ENCODE data around the gene CSTPP1.
"Not testable (repeated sequence)": the region's sequence is repeated elsewhere in the genome, so short reads cannot be mapped to it uniquely, and the experiment has no call there.

The CSTPP1 gene

GRCh38 chr11:47187723-47188122, 251.2 kb downstream of the CSTPP1 start:
- Mint-ChIP-seq H3K9me3 (no peaks in the 10 kb centered on the region), H3K36me3 (ENCODE audit: low read depth) (no peaks in the 10 kb centered on the region), H3K27me3 (ENCODE audit: low read depth) (peaks cover 36% of the 10 kb centered on the region), H3K27ac (no peak overlapping the region), H3K4me1 (ENCODE audit: low read depth) (peaks cover 8% of the 10 kb centered on the region), H3K4me3 (no peak overlapping the region)
- no peak for DNase-seq (ENCODE audit: low spot score)

- DNase-seq (ENCODE audit: low spot score): no peak
- peaks cover 8% of the 10 kb centered on the region for H3K4me1 Mint-ChIP-seq (ENCODE audit: low read depth)
- no peaks in the 10 kb centered on the region for H3K36me3 Mint-ChIP-seq (ENCODE audit: low read depth)
- H3K4me3 Mint-ChIP-seq: no peak overlapping the region
- no peak overlapping the region for H3K27ac Mint-ChIP-seq
- H3K27me3 Mint-ChIP-seq (ENCODE audit: low read depth): peaks cover 36% of the 10 kb centered on the region
- H3K9me3 Mint-ChIP-seq: no peaks in the 10 kb centered on the region
These were observed 251.7 kb downstream of the CSTPP1 start for GRCh38 chr11:47188259-47188658.

GRCh38 chr11:47189100-47189834, 252.7 kb downstream of the CSTPP1 start:
- H3K4me3 Mint-ChIP-seq: no peak overlapping the region
- peaks cover 36% of the 10 kb centered on the region for H3K27me3 Mint-ChIP-seq (ENCODE audit: low read depth)
- H3K9me3 Mint-ChIP-seq: no peaks in the 10 kb centered on the region
- H3K27ac Mint-ChIP-seq: no peak overlapping the region
- H3K36me3 Mint-ChIP-seq (ENCODE audit: low read depth): no peaks in the 10 kb centered on the region
- DNase-seq (ENCODE audit: low spot score): no peak
- H3K4me1 Mint-ChIP-seq (ENCODE audit: low read depth): peaks cover 8% of the 10 kb centered on the region

- peaks cover 35% of the 10 kb centered on the region for H3K27me3 Mint-ChIP-seq (ENCODE audit: low read depth)
- not testable (repeated sequence) for H3K9me3 Mint-ChIP-seq; DNase-seq (ENCODE audit: low spot score); H3K27ac Mint-ChIP-seq; H3K36me3 Mint-ChIP-seq (ENCODE audit: low read depth); H3K4me3 Mint-ChIP-seq; H3K4me1 Mint-ChIP-seq (ENCODE audit: low read depth)
These were observed 254.6 kb downstream of the CSTPP1 start for GRCh38 chr11:47191137-47191536.

- H3K4me3 Mint-ChIP-seq: no peak overlapping the region
- no peak for DNase-seq (ENCODE audit: low spot score)
- no peaks in the 10 kb centered on the region for H3K9me3 Mint-ChIP-seq
- H3K27ac Mint-ChIP-seq: no peak overlapping the region
- peaks cover 32% of the 10 kb centered on the region for H3K27me3 Mint-ChIP-seq (ENCODE audit: low read depth)
- no peaks in the 10 kb centered on the region for H3K36me3 Mint-ChIP-seq (ENCODE audit: low read depth)
- peaks cover 3% of the 10 kb centered on the region for H3K4me1 Mint-ChIP-seq (ENCODE audit: low read depth)
These were observed 255.6 kb downstream of the CSTPP1 start for GRCh38 chr11:47192111-47192510.

GRCh38 chr11:47198161-47198560, 261.6 kb downstream of the CSTPP1 start:
- DNase-seq (ENCODE audit: low spot score); H3K9me3 Mint-ChIP-seq; H3K4me3 Mint-ChIP-seq; H3K36me3 Mint-ChIP-seq (ENCODE audit: low read depth); H3K27ac Mint-ChIP-seq; H3K4me1 Mint-ChIP-seq (ENCODE audit: low read depth): not testable (repeated sequence)
- H3K27me3 Mint-ChIP-seq (ENCODE audit: low read depth): peaks cover 15% of the 10 kb centered on the region

- Mint-ChIP-seq H3K4me3 (no peak overlapping the region), H3K4me1 (ENCODE audit: low read depth) (peaks cover 4% of the 10 kb centered on the region), H3K27me3 (ENCODE audit: low read depth) (peaks cover 13% of the 10 kb centered on the region), H3K27ac (no peak overlapping the region), H3K36me3 (ENCODE audit: low read depth) (no peaks in the 10 kb centered on the region), H3K9me3 (no peaks in the 10 kb centered on the region)
- DNase-seq (ENCODE audit: low spot score): no peak
These were observed 264.5 kb downstream of the CSTPP1 start for GRCh38 chr11:47201015-47201414.

GRCh38 chr11:47202576-47202975, 266.0 kb downstream of the CSTPP1 start:
- H3K36me3 Mint-ChIP-seq (ENCODE audit: low read depth): no peaks in the 10 kb centered on the region

GRCh38 chr11:47204637-47204989, 268.1 kb downstream of the CSTPP1 start:
- Mint-ChIP-seq H3K9me3 (no peaks in the 10 kb centered on the region), H3K4me3 (no peak overlapping the region), H3K27ac (no peak overlapping the region)

More at GRCh38 chr11:47202576-47202975, 266.0 kb downstream of the CSTPP1 start:
- Mint-ChIP-seq H3K27ac (no peak overlapping the region), H3K4me1 (ENCODE audit: low read depth) (peaks cover 4% of the 10 kb centered on the region), H3K4me3 (no peak overlapping the region), H3K9me3 (no peaks in the 10 kb centered on the region), H3K27me3 (ENCODE audit: low read depth) (peaks cover 10% of the 10 kb centered on the region)
- DNase-seq (ENCODE audit: low spot score): no peak

GRCh38 chr11:47206577-47206976, 270.0 kb downstream of the CSTPP1 start:
- not testable (repeated sequence) for DNase-seq (ENCODE audit: low spot score); H3K9me3 Mint-ChIP-seq; H3K27me3 Mint-ChIP-seq (ENCODE audit: low read depth); H3K36me3 Mint-ChIP-seq (ENCODE audit: low read depth); H3K27ac Mint-ChIP-seq; H3K4me1 Mint-ChIP-seq (ENCODE audit: low read depth); H3K4me3 Mint-ChIP-seq

More at GRCh38 chr11:47204637-47204989, 268.1 kb downstream of the CSTPP1 start:
- H3K36me3 Mint-ChIP-seq (ENCODE audit: low read depth): no peaks in the 10 kb centered on the region
- DNase-seq (ENCODE audit: low spot score): no peak
- H3K27me3 Mint-ChIP-seq (ENCODE audit: low read depth): peaks cover 7% of the 10 kb centered on the region
- peaks cover 4% of the 10 kb centered on the region for H3K4me1 Mint-ChIP-seq (ENCODE audit: low read depth)

- Mint-ChIP-seq H3K4me3 (no peak overlapping the region), H3K4me1 (ENCODE audit: low read depth) (peaks cover 4% of the 10 kb centered on the region), H3K36me3 (ENCODE audit: low read depth) (no peaks in the 10 kb centered on the region), H3K9me3 (no peaks in the 10 kb centered on the region), H3K27ac (no peak overlapping the region), H3K27me3 (ENCODE audit: low read depth) (no peaks in the 10 kb centered on the region)
- DNase-seq (ENCODE audit: low spot score): no peak
These were observed 270.9 kb downstream of the CSTPP1 start for GRCh38 chr11:47207459-47207858.

- DNase-seq (ENCODE audit: low spot score); H3K4me3 Mint-ChIP-seq; H3K27me3 Mint-ChIP-seq (ENCODE audit: low read depth); H3K4me1 Mint-ChIP-seq (ENCODE audit: low read depth); H3K27ac Mint-ChIP-seq; H3K9me3 Mint-ChIP-seq; H3K36me3 Mint-ChIP-seq (ENCODE audit: low read depth): not testable (repeated sequence)
These were observed 271.5 kb downstream of the CSTPP1 start for GRCh38 chr11:47208008-47208552.

- Mint-ChIP-seq H3K4me3 (no peak overlapping the region), H3K27ac (no peak overlapping the region), H3K27me3 (ENCODE audit: low read depth) (no peaks in the 10 kb centered on the region), H3K36me3 (ENCODE audit: low read depth) (no peaks in the 10 kb centered on the region), H3K4me1 (ENCODE audit: low read depth) (peaks cover 6% of the 10 kb centered on the region), H3K9me3 (no peaks in the 10 kb centered on the region)
- DNase-seq (ENCODE audit: low spot score): no peak
These were observed 272.1 kb downstream of the CSTPP1 start for GRCh38 chr11:47208628-47209027.
